Measurements from ENCODE around the gene SVEP1.
"Not testable (repeated sequence)": the region's sequence is repeated elsewhere in the genome, so short reads cannot be mapped to it uniquely, and the experiment has no call there.

The SVEP1 gene

GRCh38 chr9:110575945-110576344 is 3.6 kb downstream of the SVEP1 start:
- DNase-seq = no peak

- no peak for DNase-seq
Measured at GRCh38 chr9:110575169-110575568, 4.4 kb downstream of the SVEP1 start.

GRCh38 chr9:110573305-110573704 is 6.2 kb downstream of the SVEP1 start:
- DNase-seq = no peak

GRCh38 chr9:110571801-110572483 is 7.6 kb downstream of the SVEP1 start:
- DNase-seq = no peak

GRCh38 chr9:110566156-110566555 is 13.4 kb downstream of the SVEP1 start:
- no peak for DNase-seq

GRCh38 chr9:110561826-110562225 is 17.7 kb downstream of the SVEP1 start:
- no peak for DNase-seq

- DNase-seq = no peak
Measured at GRCh38 chr9:110559869-110560268, 19.7 kb downstream of the SVEP1 start.

- no peak for DNase-seq
Measured at GRCh38 chr9:110555551-110556331, 23.8 kb downstream of the SVEP1 start.

GRCh38 chr9:110546411-110546871 is 33.1 kb downstream of the SVEP1 start:
- DNase-seq = no peak

- no peak for DNase-seq
Measured at GRCh38 chr9:110545705-110546104, 33.8 kb downstream of the SVEP1 start.

- no peak for DNase-seq
Measured at GRCh38 chr9:110543631-110544051, 35.9 kb downstream of the SVEP1 start.

GRCh38 chr9:110541950-110542349 is 37.6 kb downstream of the SVEP1 start:
- DNase-seq = no peak

GRCh38 chr9:110538647-110539041 is 40.9 kb downstream of the SVEP1 start:
- DNase-seq = no peak

- no peak for DNase-seq
Measured at GRCh38 chr9:110537841-110538646, 41.5 kb downstream of the SVEP1 start.

- DNase-seq = no peak
Measured at GRCh38 chr9:110536822-110537221, 42.7 kb downstream of the SVEP1 start.

GRCh38 chr9:110534162-110534561 is 45.4 kb downstream of the SVEP1 start:
- DNase-seq = not testable (repeated sequence)

GRCh38 chr9:110532908-110533665 is 46.5 kb downstream of the SVEP1 start:
- no peak for DNase-seq

- DNase-seq = no peak
Measured at GRCh38 chr9:110531776-110532175, 47.8 kb downstream of the SVEP1 start.

GRCh38 chr9:110531241-110531640 is 48.3 kb downstream of the SVEP1 start:
- not testable (repeated sequence) for DNase-seq

GRCh38 chr9:110528645-110529044 is 50.9 kb downstream of the SVEP1 start:
- no peak for DNase-seq

GRCh38 chr9:110526426-110526825 is 53.1 kb downstream of the SVEP1 start:
- DNase-seq = no peak

GRCh38 chr9:110521206-110521605 is 58.3 kb downstream of the SVEP1 start:
- DNase-seq = no peak
